ENCODE results near the gene KCNK7. TPM values are rescaled to one million over a fixed set of nuclear protein-coding genes. Genes with fewer than 3 reads are reported as not detected.

The KCNK7 gene
- polyA plus RNA-seq, 1 of the 3 experiments (the other 2 are of a cell fraction) = 0.58 TPM

- peak overlapping the region; percentile 85 for H3K4me2 ChIP-seq
- TF ChIP-seq ZBTB33 (IDR thresholded peaks at IDR 0.05; ENCODE audit: borderline replicate concordance, low read depth) (no peak), IRF3 (IDR thresholded peaks at IDR 0.05; ENCODE audit: low read depth, low read length) (no peak), ELF1 (IDR thresholded peaks at IDR 0.05) (no peak), NRF1 (IDR thresholded peaks at IDR 0.05; ENCODE audit: low read depth, low read length) (no peak), RXRA (IDR thresholded peaks at IDR 0.05; ENCODE audit: borderline replicate concordance, low read depth) (no peak), RAD21 (IDR thresholded peaks at IDR 0.05; ENCODE audit: low read length) (no peak)
- H3K27me3 ChIP-seq (ENCODE audit: insufficient read depth) = no peaks in the 10 kb centered on the region
- H4K20me1 ChIP-seq (ENCODE audit: insufficient read depth) = peaks cover 23% of the 10 kb centered on the region
- ChIA-PET CTCF (interaction anchor here (1.0 to 4.9 kb wide), 3 partner anchors 9 to 24 kb away, joined by 3 to 18 read pairs (median 18); partner anchors contain the start of gene SIPA1), POLR2A (interaction anchor here (0.8 to 1.1 kb wide), 2 partner anchors 35 to 36 kb away, joined by 3 read pairs; no protein-coding TSS in a partner anchor)
- H3F3A ChIP-seq (replicated peaks; ENCODE audit: insufficient read depth) = peaks cover 4% of the 10 kb centered on the region
- no peaks in the 10 kb centered on the region for H3K9me3 ChIP-seq
- peaks cover 81% of the 10 kb centered on the region for H3K79me2 ChIP-seq (ENCODE audit: insufficient read depth)
- no peak overlapping the region for H3K27ac ChIP-seq (ENCODE audit: low read depth in 2 of 2, low read length in 1 of 2)
- 87% methylated on average over 8 of the region's 17 CpGs for WGBS (ENCODE audit: low lambda C conversion rate)
- H3K36me3 ChIP-seq (replicated peaks in 1 of 2; ENCODE audit: control insufficient read depth in 1 of 2, insufficient read depth in 2 of 2, low read length in 1 of 2) = peaks cover 11 to 57% of the 10 kb centered on the region in 2 experiments
- no peaks in the 10 kb centered on the region for H3K9me2 ChIP-seq
- H3K4me1 ChIP-seq (ENCODE audit: control insufficient read depth in 1 of 2, insufficient read depth in 2 of 2, low read depth in 1 of 2, low read length in 1 of 2) = peaks cover 8 to 25% of the 10 kb centered on the region in 2 experiments; a peak in 3 of 4 replicates
- DNase-seq = no peak
- no peak overlapping the region for H2AFZ ChIP-seq (ENCODE audit: low read depth)
- H3K4me3 ChIP-seq (ENCODE audit: low read depth in 2 of 2, low read length in 1 of 2) = peak overlapping the region; percentile 68 to 95; a peak in 3 of 4 replicates
- H3K9ac ChIP-seq = peak overlapping the region; percentile 86; the same call in 1 of the 2 replicates
These were observed 21.7 kb upstream of the KCNK7 start for GRCh38 chr11:65617136-65617850.

GRCh38 chr11:65616575-65617001 is 21.0 kb upstream of the KCNK7 start:
- Histone ChIP-seq H3K4me2 (peak overlapping the region; percentile 85), H3K9ac (peak overlapping the region; percentile 86), H4K20me1 (ENCODE audit: insufficient read depth) (peaks cover 23% of the 10 kb centered on the region), H3K4me1 (ENCODE audit: control insufficient read depth in 1 of 2, insufficient read depth in 2 of 2, low read depth in 1 of 2, low read length in 1 of 2) (peaks cover 15 to 32% of the 10 kb centered on the region in 2 experiments; a peak in 3 of 4 replicates), H3K27ac (ENCODE audit: low read depth in 2 of 2, low read length in 1 of 2) (peak overlapping the region; percentile 83 to 93; a peak in 3 of 4 replicates), H3K9me2 (no peaks in the 10 kb centered on the region), H3K79me2 (ENCODE audit: insufficient read depth) (peaks cover 88% of the 10 kb centered on the region), H3F3A (replicated peaks; ENCODE audit: insufficient read depth) (peaks cover 4% of the 10 kb centered on the region), H2AFZ (ENCODE audit: low read depth) (no peak overlapping the region), H3K27me3 (ENCODE audit: insufficient read depth) (no peaks in the 10 kb centered on the region), H3K36me3 (replicated peaks in 1 of 2; ENCODE audit: control insufficient read depth in 1 of 2, insufficient read depth in 2 of 2, low read length in 1 of 2) (peaks cover 10 to 50% of the 10 kb centered on the region in 2 experiments), H3K9me3 (no peaks in the 10 kb centered on the region), H3K4me3 (ENCODE audit: low read depth in 2 of 2, low read length in 1 of 2) (peak overlapping the region; percentile 68 to 95)
- ChIA-PET CTCF (interaction anchor here (2.5 to 4.9 kb wide), 2 partner anchors 10 to 20 kb away, joined by 18 read pairs; partner anchors contain the start of gene SIPA1), POLR2A (interaction anchor here (0.8 to 1.1 kb wide), 2 partner anchors 36 to 37 kb away, joined by 3 read pairs; no protein-coding TSS in a partner anchor)
- WGBS (ENCODE audit: low lambda C conversion rate) = 38% methylated on average over 4 of the region's 10 CpGs
- no peak for DNase-seq
- no peak for TF ChIP-seq NFIC (IDR thresholded peaks at IDR 0.05; ENCODE audit: borderline replicate concordance)
- no peak for TF ChIP-seq GATA2 (CRISPR knock-in tag; IDR thresholded peaks at IDR 0.05)
- TF ChIP-seq USF2 (IDR thresholded peaks at IDR 0.05; ENCODE audit: borderline replicate concordance, low read depth, low read length) = no peak
- TF ChIP-seq POLR2AphosphoS5 (IDR thresholded peaks at IDR 0.05; ENCODE audit: low read depth, low read length) = no peak
- TF ChIP-seq USF1 (IDR thresholded peaks at IDR 0.05; ENCODE audit: borderline replicate concordance, low read depth) = no peak
- TF ChIP-seq IRF3 (IDR thresholded peaks at IDR 0.05; ENCODE audit: low read depth, low read length) = no peak
- TF ChIP-seq TAF1 (IDR thresholded peaks at IDR 0.05; ENCODE audit: borderline replicate concordance, low read depth, low read length) = no peak
- no peak for TF ChIP-seq MXI1 (IDR thresholded peaks at IDR 0.05; ENCODE audit: low read depth, low read length)
- no peak for TF ChIP-seq GABPA (IDR thresholded peaks at IDR 0.05; ENCODE audit: low read depth)
- no peak for TF ChIP-seq PBX3 (IDR thresholded peaks at IDR 0.05)
- no peak for TF ChIP-seq CTCF (IDR thresholded peaks at IDR 0.05)

Data from SK-N-SH (cell line).